H1 (cell line): ENCODE results near the gene KRT14. TPM values are rescaled to one million over a fixed set of nuclear protein-coding genes. Genes with fewer than 3 reads are reported as not detected.

Source experiments
- CTCF ChIA-PET: fragments of 300-600 bp; sonication (Branson Sonifier 250); formaldehyde crosslinking; loops from one replicate; lab custom pipeline; 2021; ENCODE audit not compliant: partially characterized antibody; lab: Charles Lee
- POLR2A ChIA-PET: fragments of 300-600 bp; sonication (Branson Sonifier 250); formaldehyde crosslinking; loops from one replicate; lab custom pipeline; 2021; ENCODE audit warnings: inconsistent platforms; ENCODE audit not compliant: partially characterized antibody; lab: Charles Lee
- DNase-seq, 2 experiments: peaks; one replicate each; pipeline versions ENCODE4 v3.0.0 to v3.0.0-alpha.2; 2010 to 2022; ENCODE audit warnings: low spot score in 2 of 2, low read depth in 1 of 2, mixed read lengths in 1 of 2
- FAIRE-seq: peaks from 2 replicates; lab custom pipeline; 2011; peaks lifted over from hg19 to GRCh38; lab: Jason Lieb, UNC
- H2AFZ ChIP-seq: 2 replicates; pipeline ENCODE4 v1.8.1; 2012; ENCODE audit warnings: low read length, inconsistent platforms
- H2AK5ac ChIP-seq: 2 replicates; pipeline ENCODE4 v1.6.1; 2013; ENCODE audit warnings: low read depth, low read length
- H2BK120ac ChIP-seq: replicated peaks from 2 replicates; pipeline ENCODE3; 2013; ENCODE audit warnings: low read depth, low read length, inconsistent platforms
- H2BK12ac ChIP-seq: 2 replicates; pipeline ENCODE4 v1.6.1; 2013; ENCODE audit warnings: low read depth, low read length
- H2BK15ac ChIP-seq: 2 replicates; pipeline ENCODE4 v1.6.1; 2013; ENCODE audit warnings: low read length
- H2BK20ac ChIP-seq: 2 replicates; pipeline ENCODE4 v1.6.1; 2013; ENCODE audit warnings: low read length
- H2BK5ac ChIP-seq: 2 replicates; pipeline ENCODE4 v1.6.1; 2013; ENCODE audit warnings: low read depth, low read length
- H3K14ac ChIP-seq: 2 replicates; pipeline ENCODE4 v1.6.1; 2013; ENCODE audit warnings: inconsistent platforms; ENCODE audit not compliant: insufficient read length
- H3K18ac ChIP-seq: 2 replicates; pipeline ENCODE4 v1.6.1; 2013; ENCODE audit warnings: low read length; ENCODE audit errors: extremely low read depth
- H3K23ac ChIP-seq: 2 replicates; pipeline ENCODE4 v1.6.1; 2013; ENCODE audit warnings: inconsistent platforms; ENCODE audit not compliant: insufficient read length
- H3K23me2 ChIP-seq: 2 replicates; pipeline ENCODE4 v1.6.1; 2013; ENCODE audit warnings: low read depth, low read length
- H3K27ac ChIP-seq: 2 replicates; pipeline ENCODE4 v1.6.1; 2011; ENCODE audit warnings: low read depth, low read length, inconsistent platforms
- H3K27me3 ChIP-seq, 4 experiments: replicated peaks in 1 of 4; 1 replicate in 1 of 4; 2 replicates in 3 of 4; pipeline versions ENCODE4 v1.6.1 to v1.8.1; 2011 to 2013; ENCODE audit warnings: low read length in 3 of 4, mild to moderate bottlenecking in 3 of 4, inconsistent platforms in 2 of 4, mixed read lengths in 2 of 4, moderate library complexity in 1 of 4; ENCODE audit not compliant: control insufficient read depth in 3 of 4, insufficient read depth in 3 of 4; ENCODE audit errors: extremely low read depth in 1 of 4
- H3K36me3 ChIP-seq, 4 experiments: 2 replicates each; pipeline versions ENCODE4 v1.6.1 to v1.8.1; 2011 to 2013; ENCODE audit warnings: mild to moderate bottlenecking in 4 of 4, low read length in 3 of 4, moderate library complexity in 2 of 4, control low read depth in 1 of 4, inconsistent platforms in 1 of 4; ENCODE audit not compliant: insufficient read depth in 4 of 4, control insufficient read depth in 2 of 4
- H3K4ac ChIP-seq: replicated peaks from 2 replicates; pipeline ENCODE3; 2013; ENCODE audit warnings: low read length, low read depth, mixed read lengths, inconsistent platforms; ENCODE audit not compliant: insufficient read length
- H3K4me1 ChIP-seq, 4 experiments: replicated peaks in 1 of 4; 1 replicate in 1 of 4; 2 replicates in 3 of 4; pipeline versions ENCODE4 v1.6.1 to v1.8.1; 2011 to 2013; ENCODE audit warnings: low read length in 3 of 4, inconsistent platforms in 2 of 4, mixed read lengths in 1 of 4; ENCODE audit not compliant: insufficient read depth in 4 of 4, control insufficient read depth in 3 of 4
- H3K4me2 ChIP-seq, 2 experiments: 2 replicates each; pipeline versions ENCODE4 v1.6.1 to v1.8.1; 2011 to 2013; ENCODE audit warnings: low read depth in 2 of 2, low read length in 2 of 2, control low read depth in 1 of 2, inconsistent platforms in 1 of 2, mild to moderate bottlenecking in 1 of 2; ENCODE audit not compliant: insufficient read depth in 1 of 2
- H3K4me3 ChIP-seq, 4 experiments: fragments of 200-600, 300-600 bp in 1 of 4; sonication (generic), shearing (Covaris generic), sonication (Bioruptor Twin) in 1 of 4; 2 replicates each; pipeline versions ENCODE4 v1.5.1 to v1.8.1; 2011 to 2016; ENCODE audit warnings: low read length in 4 of 4, low read depth in 3 of 4, control low read depth in 2 of 4, inconsistent platforms in 2 of 4, mild to moderate bottlenecking in 2 of 4, mixed read lengths in 1 of 4, moderate library complexity in 1 of 4; ENCODE audit not compliant: insufficient read depth in 2 of 4; ENCODE audit errors: extremely low read depth in 1 of 4
- H3K56ac ChIP-seq: replicated peaks from 2 replicates; pipeline ENCODE3; 2013; ENCODE audit warnings: low read depth, mild to moderate bottlenecking, mixed read lengths, low read length, inconsistent platforms; ENCODE audit not compliant: insufficient read length
- H3K79me1 ChIP-seq: 2 replicates; pipeline ENCODE4 v1.6.1; 2013; ENCODE audit warnings: low read depth, low read length, control low read depth
- H3K79me2 ChIP-seq, 2 experiments: 2 replicates each; pipeline versions ENCODE4 v1.6.1 to v1.8.1; 2012 to 2013; ENCODE audit warnings: low read length in 2 of 2, mild to moderate bottlenecking in 2 of 2, inconsistent platforms in 1 of 2; ENCODE audit not compliant: insufficient read depth in 2 of 2, control insufficient read depth in 1 of 2
- H3K9ac ChIP-seq, 4 experiments: replicated peaks in 1 of 4; 1 replicate in 1 of 4; 2 replicates in 3 of 4; pipeline versions ENCODE4 v1.6.1 to v1.8.1; 2011 to 2013; ENCODE audit warnings: low read depth in 3 of 4, low read length in 3 of 4, control low read depth in 2 of 4, mild to moderate bottlenecking in 2 of 4, moderate library complexity in 2 of 4, inconsistent platforms in 1 of 4; ENCODE audit errors: extremely low read depth in 1 of 4
- H3K9me3 ChIP-seq, 2 experiments: 2 replicates each; pipeline versions ENCODE4 v1.6.1 to v1.8.1; 2012 to 2013; ENCODE audit warnings: mild to moderate bottlenecking in 2 of 2, moderate library complexity in 2 of 2, control low read depth in 1 of 2, inconsistent platforms in 1 of 2, low read depth in 1 of 2, low read length in 1 of 2, mixed read lengths in 1 of 2; ENCODE audit not compliant: insufficient read depth in 2 of 2
- H4K20me1 ChIP-seq, 2 experiments: replicated peaks in 1 of 2; 2 replicates each; pipeline versions ENCODE3 to v1.8.1; 2011 to 2013; ENCODE audit warnings: inconsistent platforms in 2 of 2, low read length in 2 of 2, mild to moderate bottlenecking in 1 of 2; ENCODE audit not compliant: insufficient read depth in 2 of 2, control insufficient read depth in 1 of 2
- H4K5ac ChIP-seq: 2 replicates; pipeline ENCODE4 v1.6.1; 2013; ENCODE audit warnings: low read length, low read depth, mixed read lengths, inconsistent platforms; ENCODE audit not compliant: insufficient read length
- H4K8ac ChIP-seq: 2 replicates; pipeline ENCODE4 v1.8.0; 2013; ENCODE audit warnings: mild to moderate bottlenecking, moderate library complexity, low read length, inconsistent platforms; ENCODE audit not compliant: insufficient read depth; ENCODE audit errors: extremely low read depth
- H4K91ac ChIP-seq: replicated peaks from 2 replicates; pipeline ENCODE3; 2013; ENCODE audit warnings: low read length, mixed read lengths, inconsistent platforms; ENCODE audit not compliant: insufficient read length
- ATF3 ChIP-seq: IDR thresholded peaks from 2 replicates; pipeline ENCODE4 v1.6.1; 2011; ENCODE audit warnings: low read depth, mild to moderate bottlenecking, low read length; ENCODE audit not compliant: insufficient read depth
- BRCA1 ChIP-seq: IDR thresholded peaks from 2 replicates; pipeline ENCODE4 v1.6.1; 2012; ENCODE audit warnings: low read depth, low read length, improper control_type of control experiment
- CBX5 ChIP-seq: fragments of 300-800, 300-1000 bp; sonication (generic); IDR thresholded peaks from 2 replicates; pipeline ENCODE4 v1.7.1; 2016; ENCODE audit warnings: antibody characterized with exemption, low read length, low read depth
- CREB1 ChIP-seq: IDR thresholded peaks from 2 replicates; pipeline ENCODE4 v1.6.1; 2012; ENCODE audit warnings: inconsistent platforms
- EP300 ChIP-seq, 2 experiments: IDR thresholded peaks; 1 replicate in 1 of 2; 2 replicates in 1 of 2; pipeline ENCODE4 v1.6.1; 2011 to 2012; ENCODE audit warnings: low read depth in 2 of 2, low read length in 2 of 2, mild to moderate bottlenecking in 2 of 2, borderline replicate concordance in 1 of 2, inconsistent platforms in 1 of 2, moderate library complexity in 1 of 2
- MAX ChIP-seq: IDR thresholded peaks from 2 replicates; pipeline ENCODE4 v1.6.1; 2012; ENCODE audit warnings: inconsistent platforms
- POLR2AphosphoS5 ChIP-seq: IDR thresholded peaks from 2 replicates; pipeline ENCODE4 v1.6.1; 2011; ENCODE audit warnings: low read depth, low read length
- RFX5 ChIP-seq: IDR thresholded peaks from 2 replicates; pipeline ENCODE4 v1.6.1; 2011; ENCODE audit warnings: low read depth, low read length, improper control_type of control experiment, borderline replicate concordance
- SAP30 ChIP-seq: fragments of 300-600 bp; sonication (generic); IDR thresholded peaks from 2 replicates; pipeline ENCODE4 v1.7.1; 2012; ENCODE audit warnings: low read length, moderate library complexity, mild to moderate bottlenecking, inconsistent platforms; ENCODE audit not compliant: insufficient read depth, insufficient replicate concordance
- SUZ12 ChIP-seq: fragments of 200-600 bp; sonication (generic); IDR thresholded peaks from 2 replicates; pipeline ENCODE4 v1.6.1; 2012; ENCODE audit warnings: mild to moderate bottlenecking, inconsistent platforms, low read length, moderate library complexity, mixed read lengths
- TCF12 ChIP-seq: IDR thresholded peaks from 2 replicates; pipeline ENCODE4 v1.6.1; 2011; ENCODE audit warnings: low read depth, mild to moderate bottlenecking, low read length
- ZNF274 ChIP-seq: IDR thresholded peaks from 2 replicates; pipeline ENCODE4 v1.7.0; 2012; ENCODE audit warnings: low read length, borderline replicate concordance; ENCODE audit errors: extremely low read depth
- WGBS, 2 experiments: shearing (Covaris generic) in 1 of 2; methylation state at CpG; one replicate each; pipeline versions ENCODE4 v1.1.6 to v1.1.7; 2013 to 2015; ENCODE audit warnings: low lambda C conversion rate in 2 of 2, mixed read lengths in 2 of 2, inconsistent platforms in 1 of 2, low coverage in 1 of 2, missing lambda C conversion rate in 1 of 2; ENCODE audit not compliant: insufficient replicate concordance in 2 of 2, insufficient coverage in 1 of 2, insufficient read length in 1 of 2; ENCODE audit errors: extremely low coverage in 1 of 2, missing lambda C conversion rate in 1 of 2; 5-methylcytosine and 5-hydroxymethylcytosine counted together
- polyA plus RNA-seq, 7 experiments: library from polyadenylated mRNA; depleted of rRNA in 3 of 7; stranded (reverse) in 5 of 7; unstranded in 2 of 7; fragments of >200 nt in 5 of 7; fragments of 200-250 nt in 2 of 7; gene quantifications; 1 replicate in 5 of 7; 2 replicates in 1 of 7; 4 replicates in 1 of 7; pipeline versions ENCODE4 v1.2.1 to v1.2.3, GENCODE V29; 2011 to 2013; ENCODE audit warnings: missing spikeins in 2 of 7, mixed read lengths in 2 of 7
- total RNA-seq: library from RNA; stranded (reverse); fragmentation: NEBNext Ultra II Directional; extraction: Animal tissue kit (Norgen Biotek cat#: 25700); gene quantifications from 2 replicates; pipeline ENCODE4 v1.2.1, GENCODE V29; 2021

KRT14 gene
- total and polyA plus RNA-seq, 2 of the 8 experiments (the other 6 are each of a cell fraction or from before 2014, with no cell fraction given): 0.35 TPM; not detected in 1

- Histone ChIP-seq H2BK5ac (no peak overlapping the region), H3K14ac (no peak overlapping the region), H2BK12ac (no peak overlapping the region), H2AK5ac (no peak overlapping the region), H3K4ac (no peak overlapping the region), H4K91ac (no peak overlapping the region), H2BK120ac (no peak overlapping the region), H4K8ac (no peak overlapping the region), H3K18ac (no peak overlapping the region), H2AFZ (no peak overlapping the region), H3K4me1 (peaks cover 0 to 4% (median under 1%) of the 10 kb centered on the region in 4 experiments; a peak in 1 of 7 replicates), H3K9ac (no peak overlapping the region), H3K23me2 (no peaks in the 10 kb centered on the region), H4K5ac (no peak overlapping the region), H3K79me1 (no peaks in the 10 kb centered on the region), H3K23ac (no peak overlapping the region), H4K20me1 (no peaks in the 10 kb centered on the region), H3K79me2 (no peaks in the 10 kb centered on the region), H3K9me3 (peaks cover 0 to 2% of the 10 kb centered on the region in 2 experiments; a peak in 1 of 4 replicates), H3K27ac (no peak overlapping the region), H3K4me3 (no peak overlapping the region), H2BK15ac (no peak overlapping the region), H3K4me2 (no peak overlapping the region), H2BK20ac (0 out of 2 replicates have a peak overlapping the region, but pooled peaks have one; percentile 72), H3K56ac (no peak overlapping the region), H3K36me3 (no peaks in the 10 kb centered on the region), H3K27me3 (no peaks in the 10 kb centered on the region)
- POLR2A ChIA-PET: interaction anchor here (1.2 to 2.2 kb wide), 2 partner anchors 81 to 83 kb away, joined by 3 to 7 read pairs; partner anchors contain the start of gene KRT19
- DNase-seq (no peak), FAIRE-seq (no peak)
- 91% methylated on average over 25 of the region's 25 CpGs; no CpG with 5 or more reads in 1 of the 2 experiments for WGBS, 2 experiments
- CTCF ChIA-PET: interaction anchor here (0.8 to 5.7 kb wide), 26 partner anchors 8 to 254 kb away, joined by 3 to 43 read pairs (median 5); no protein-coding TSS in a partner anchor
- TF ChIP-seq TCF12 (no peak), CBX5 (no peak), RFX5 (no peak), CREB1 (no peak), ATF3 (no peak), SUZ12 (no peak), BRCA1 (no peak), EP300 (IDR thresholded peaks at IDR 0.05; ENCODE audit: borderline replicate concordance in 1 of 2, low read depth in 2 of 2, low read length in 2 of 2) (no peak), ZNF274 (no peak), POLR2AphosphoS5 (no peak), SAP30 (no peak), MAX (no peak)
These were observed 24.4 kb upstream of the KRT14 start for GRCh38 chr17:41610965-41611640.
